AG09319 (cell line): Measurements from ENCODE around the gene LRRK1.

Source experiments
- DNase-seq: peaks from one replicate; pipeline ENCODE4 v3.0.0-alpha.2; 2010; ENCODE audit warnings: low read depth; ENCODE audit errors: extremely low read depth
- CTCF ChIP-seq: IDR thresholded peaks from 2 replicates; pipeline ENCODE4 v1.5.1; 2011; ENCODE audit warnings: low read depth, mild to moderate bottlenecking, inconsistent platforms, low read length, moderate library complexity

LRRK1 gene

DNA sequence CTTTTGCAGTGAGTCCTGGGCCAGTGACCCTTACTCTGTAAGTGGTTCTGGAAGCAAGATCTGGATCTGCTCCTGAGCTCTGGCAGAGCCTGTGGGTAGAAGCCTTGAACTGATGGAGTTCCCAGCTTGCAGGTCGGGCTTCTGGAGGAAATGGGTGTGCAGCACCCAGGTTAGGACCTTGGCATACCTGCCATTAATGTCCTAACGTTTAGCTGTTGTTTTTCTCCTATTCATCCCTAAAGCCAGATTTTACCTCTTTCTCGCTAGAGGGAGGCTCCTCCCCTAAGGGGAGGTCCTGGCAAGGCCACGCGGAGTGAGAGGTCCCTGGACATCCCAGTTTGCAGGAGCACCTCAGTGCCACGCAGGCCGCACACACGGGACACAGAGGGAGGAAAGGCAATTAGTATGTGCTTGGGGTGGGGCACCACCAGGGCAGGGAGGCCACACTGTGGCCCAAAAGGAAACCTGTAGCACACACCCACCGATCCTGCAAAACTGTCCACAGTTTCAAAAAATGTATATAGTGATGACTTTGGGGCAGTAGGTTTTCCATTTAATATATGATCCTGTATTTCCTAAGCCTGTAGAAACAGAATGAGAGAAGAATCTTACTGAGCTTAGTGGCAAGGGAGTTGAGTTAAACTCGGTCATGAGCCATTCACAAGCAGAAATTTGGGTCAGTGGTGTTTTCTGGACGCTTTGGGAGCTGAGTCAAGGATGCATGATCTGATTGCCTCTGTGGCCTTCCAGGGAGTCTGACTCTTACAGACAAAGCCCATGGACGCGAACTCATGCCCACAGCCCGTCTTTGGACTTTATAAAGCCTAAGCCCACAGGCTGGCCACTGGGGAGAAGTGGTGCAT lies 148.7 kb downstream of the LRRK1 start:
- no peak for DNase-seq
- TF ChIP-seq CTCF: no peak

GRCh38 chr15:101068523-101068960 lies 149.4 kb downstream of the LRRK1 start:
- DNase-seq: no peak

DNA sequence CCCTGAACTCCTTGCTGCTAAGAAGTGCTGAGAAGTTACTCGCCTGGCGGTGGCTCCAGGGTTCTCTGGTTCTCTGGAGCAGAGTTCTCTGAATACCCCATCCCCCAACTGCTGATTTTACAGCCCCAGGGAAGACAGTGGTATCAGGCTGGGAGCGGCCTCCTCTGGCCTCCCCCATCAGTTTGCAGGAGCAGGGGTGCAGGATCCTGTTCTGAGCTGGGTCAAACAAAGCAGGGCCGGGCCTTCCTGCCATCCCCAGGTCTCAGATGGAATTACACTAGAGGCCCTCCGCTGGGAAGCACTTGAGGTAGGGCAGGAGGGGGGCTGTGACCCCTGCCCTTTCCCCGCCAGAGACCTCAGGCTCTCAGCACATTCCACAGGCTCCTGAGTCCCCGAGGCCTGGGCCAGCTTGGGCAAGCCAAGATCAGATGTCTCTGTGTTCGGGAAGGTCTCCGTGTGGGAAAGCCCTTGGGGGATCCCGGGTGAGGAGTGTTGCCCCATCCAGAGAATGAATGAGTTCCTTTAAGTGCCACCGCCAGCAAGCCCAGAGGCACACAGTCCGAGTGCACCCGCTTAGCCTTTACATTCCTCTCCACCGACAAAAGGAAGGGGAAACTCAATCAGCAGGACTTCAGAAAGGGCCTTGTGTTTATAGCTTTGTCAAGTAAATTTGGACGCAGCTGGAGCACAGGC lies 149.9 kb downstream of the LRRK1 start:
- peak; percentile 25 for TF ChIP-seq CTCF
- DNase-seq: peak; percentile 54

More at GRCh38 chr15:101068523-101068960, 149.4 kb downstream of the LRRK1 start:
- TF ChIP-seq CTCF: no peak

DNA sequence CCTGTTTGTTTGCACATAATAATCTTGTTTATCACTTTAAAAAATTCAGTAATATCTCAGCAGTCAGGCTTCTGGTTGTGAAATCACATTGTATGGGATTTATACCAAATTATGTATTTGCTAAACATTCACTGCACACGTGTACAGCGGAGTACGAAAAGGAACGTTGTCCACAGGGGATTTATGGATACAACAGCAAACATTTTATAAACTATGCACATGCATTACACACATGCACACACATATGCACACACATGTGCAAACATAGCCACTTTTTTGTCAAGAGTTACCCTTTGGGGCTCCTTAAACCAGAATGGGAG lies 150.5 kb downstream of the LRRK1 start:
- no peak for DNase-seq
- TF ChIP-seq CTCF: no peak

GRCh38 chr15:101070024-101070423 lies 150.9 kb downstream of the LRRK1 start:
- DNase-seq: no peak

GRCh38 chr15:101070502-101071273 lies 151.5 kb downstream of the LRRK1 start:
- TF ChIP-seq CTCF: no peak
- DNase-seq: peak; percentile 68

More at GRCh38 chr15:101070024-101070423, 150.9 kb downstream of the LRRK1 start:
- no peak for TF ChIP-seq CTCF
